GM21515 (cell line): ENCODE measurements around the gene PLXNA3.
"Not testable (repeated sequence)": the region's sequence is repeated elsewhere in the genome, so short reads cannot be mapped to it uniquely, and the experiment has no call there.

Experiments
- ATAC-seq: cut with Tn5 transposase; IDR thresholded peaks from one replicate; pipeline ENCODE4 v1.9.1; 2021; ENCODE audit not compliant: unreplicated experiment

The PLXNA3 gene

GRCh38 chrX:154495472-154495922 is 37.4 kb downstream of the PLXNA3 start:
- no peak for ATAC-seq

GRCh38 chrX:154496591-154497137 is 38.6 kb downstream of the PLXNA3 start:
- not testable (repeated sequence) for ATAC-seq

- ATAC-seq = not testable (repeated sequence)
These were observed 43.3 kb downstream of the PLXNA3 start for GRCh38 chrX:154501423-154501822.

GRCh38 chrX:154502098-154502497 is 44.0 kb downstream of the PLXNA3 start:
- no peak for ATAC-seq

- ATAC-seq = no peak
These were observed 44.9 kb downstream of the PLXNA3 start for GRCh38 chrX:154502989-154503388.

GRCh38 chrX:154505734-154506133 is 47.7 kb downstream of the PLXNA3 start:
- ATAC-seq = no peak

- ATAC-seq = no peak
These were observed 48.6 kb downstream of the PLXNA3 start for GRCh38 chrX:154506483-154507332.

- no peak for ATAC-seq
These were observed 49.7 kb downstream of the PLXNA3 start for GRCh38 chrX:154507673-154508383.

- no peak for ATAC-seq
These were observed 50.3 kb downstream of the PLXNA3 start for GRCh38 chrX:154508384-154508745.

- ATAC-seq = no peak
These were observed 51.4 kb downstream of the PLXNA3 start for GRCh38 chrX:154509455-154509854.

- ATAC-seq = no peak
These were observed 53.7 kb downstream of the PLXNA3 start for GRCh38 chrX:154511761-154512160.

GRCh38 chrX:154512879-154513553 is 54.9 kb downstream of the PLXNA3 start:
- ATAC-seq = no peak

- ATAC-seq = no peak
These were observed 55.6 kb downstream of the PLXNA3 start for GRCh38 chrX:154513716-154514115.

GRCh38 chrX:154515090-154515965 is 57.2 kb downstream of the PLXNA3 start:
- ATAC-seq = no peak

- ATAC-seq = peak; percentile 85
These were observed 58.0 kb downstream of the PLXNA3 start, which contains the start of gene FAM3A for GRCh38 chrX:154515966-154516655. Gene FAM3A (minus strand): TSS chrX:154516232. CDS start chrX:154515772, 460 bp downstream.

GRCh38 chrX:154516656-154517100 is 58.6 kb downstream of the PLXNA3 start:
- ATAC-seq = peak; percentile 5

GRCh38 chrX:154517101-154517781 is 59.2 kb downstream of the PLXNA3 start:
- no peak for ATAC-seq

GRCh38 chrX:154519389-154519788 is 61.3 kb downstream of the PLXNA3 start:
- no peak for ATAC-seq
